ENCODE data around the gene MAEL. TPM values are rescaled to one million over a fixed set of nuclear protein-coding genes. Genes with fewer than 3 reads are reported as not detected.

The MAEL gene
- total RNA-seq, 4 donors from 2014 or later, result 0.37 TPM; not detected in 3

- no peak for DNase-seq (ENCODE audit: low spot score)
- TF ChIP-seq CTCF (IDR thresholded peaks at IDR 0.05), result no peak
- ATAC-seq (ENCODE audit: low FRiP score), result no peak
These were observed 38.0 kb upstream of the MAEL start for GRCh38 chr1:166951050-166951449.

- TF ChIP-seq CTCF (IDR thresholded peaks at IDR 0.05), result no peak
- DNase-seq (ENCODE audit: low spot score) (no peak), ATAC-seq (ENCODE audit: low FRiP score) (no peak)
These were observed 36.9 kb upstream of the MAEL start for GRCh38 chr1:166952002-166952746.

GRCh38 chr1:166953491-166953890 lies 35.6 kb upstream of the MAEL start:
- no peak for DNase-seq (ENCODE audit: low spot score)
- no peak for TF ChIP-seq CTCF (IDR thresholded peaks at IDR 0.05)
- no peak for ATAC-seq (ENCODE audit: low FRiP score)

GRCh38 chr1:166956057-166956850 lies 32.8 kb upstream of the MAEL start:
- ATAC-seq (ENCODE audit: low FRiP score) (no peak), DNase-seq (ENCODE audit: low spot score) (no peak)
- no peak for TF ChIP-seq CTCF (IDR thresholded peaks at IDR 0.05)

GRCh38 chr1:166956872-166957271 lies 32.2 kb upstream of the MAEL start:
- DNase-seq (ENCODE audit: low spot score), result no peak
- no peak for TF ChIP-seq CTCF (IDR thresholded peaks at IDR 0.05)
- ATAC-seq (ENCODE audit: low FRiP score), result no peak

GRCh38 chr1:166960858-166961474 lies 28.1 kb upstream of the MAEL start:
- ATAC-seq (ENCODE audit: low FRiP score) (no peak), DNase-seq (ENCODE audit: low spot score) (no peak)
- TF ChIP-seq CTCF (IDR thresholded peaks at IDR 0.05), result no peak

Measured in omental fat pad (tissue), 4 donors.